Transverse colon (tissue), 4 donors: ENCODE results near the gene PLA2G4F.

ENCODE experiments used
- CTCF ChIP-seq, 5 experiments: fragments of 200-600 bp in 3 of 5; fragments of 450-650 bp in 2 of 5; sonication (generic) in 3 of 5; IDR thresholded peaks; 1 replicate in 2 of 5; 2 replicates in 3 of 5; pipeline ENCODE4 v1.5.1; 2016 to 2017; ENCODE audit warnings: antibody characterized with exemption in 5 of 5, inconsistent platforms in 3 of 5, mild to moderate bottlenecking in 2 of 5, moderate library complexity in 1 of 5
- POLR2A ChIP-seq: fragments of 450-650 bp; IDR thresholded peaks from one replicate; pipeline ENCODE4 v1.6.1; 2016; ENCODE audit warnings: antibody characterized with exemption, mild to moderate bottlenecking, moderate library complexity
- POLR2AphosphoS5 ChIP-seq, 3 donors: sonication (generic); formaldehyde crosslinking; IDR thresholded peaks; one replicate each; pipeline ENCODE4 v1.6.1; 2016; ENCODE audit warnings: antibody characterized with exemption in 3 of 3

GRCh38 chr15:42121682-42122081, 34.8 kb downstream of the PLA2G4F start:
- TF ChIP-seq CTCF (IDR thresholded peaks at IDR 0.05) (no peak), POLR2A (no peak), POLR2AphosphoS5 (IDR thresholded peaks at IDR 0.05) (no peak)
